Retina (tissue), 1 donor: ENCODE data around the gene OSBP2.

Experiments used
- DNase-seq: peaks from one replicate; pipeline ENCODE4 v3.0.0-alpha.2; 2016

Gene OSBP2

GRCh38 chr22:30884211-30885000, 189.7 kb downstream of the OSBP2 start:
- DNase-seq: no peak

- DNase-seq: no peak
Observed at GRCh38 chr22:30885001-30885366, 190.3 kb downstream of the OSBP2 start.

GRCh38 chr22:30885591-30885990, 190.9 kb downstream of the OSBP2 start:
- DNase-seq: no peak

GRCh38 chr22:30887453-30887852, 192.8 kb downstream of the OSBP2 start:
- DNase-seq: no peak

GRCh38 chr22:30887861-30888260, 193.2 kb downstream of the OSBP2 start:
- no peak for DNase-seq

GRCh38 chr22:30889268-30889995, 194.8 kb downstream of the OSBP2 start:
- no peak for DNase-seq

- no peak for DNase-seq
Observed at GRCh38 chr22:30889996-30890480, 195.4 kb downstream of the OSBP2 start.

- DNase-seq: peak; percentile 54
Observed at GRCh38 chr22:30890686-30891442, 196.2 kb downstream of the OSBP2 start.

- no peak for DNase-seq
Observed at GRCh38 chr22:30891443-30891755, 196.7 kb downstream of the OSBP2 start.

- DNase-seq: no peak
Observed at GRCh38 chr22:30891781-30892180, 197.1 kb downstream of the OSBP2 start.

GRCh38 chr22:30892286-30892685, 197.6 kb downstream of the OSBP2 start:
- no peak for DNase-seq

GRCh38 chr22:30892731-30893221, 198.1 kb downstream of the OSBP2 start:
- DNase-seq: no peak

- DNase-seq: no peak
Observed at GRCh38 chr22:30893434-30894370, 199.0 kb downstream of the OSBP2 start.

- no peak for DNase-seq
Observed at GRCh38 chr22:30894371-30894740, 199.7 kb downstream of the OSBP2 start.

GRCh38 chr22:30902496-30903357, 208.1 kb downstream of the OSBP2 start:
- DNase-seq: no peak

- DNase-seq: no peak
Observed at GRCh38 chr22:30903876-30904460, 209.3 kb downstream of the OSBP2 start.

GRCh38 chr22:30905696-30906341, 211.1 kb downstream of the OSBP2 start:
- DNase-seq: no peak

- DNase-seq: no peak
Observed at GRCh38 chr22:30906411-30906810, 211.7 kb downstream of the OSBP2 start.

GRCh38 chr22:30906946-30907345, 212.3 kb downstream of the OSBP2 start:
- DNase-seq: no peak

- DNase-seq: no peak
Observed at GRCh38 chr22:30908051-30908461, 213.4 kb downstream of the OSBP2 start.
